ENCODE data around the gene LIPC. TPM values are rescaled to one million over a fixed set of nuclear protein-coding genes. Genes with fewer than 3 reads are reported as not detected.

The LIPC gene
- total RNA-seq (1 to 10 TPM in 1 of 5 donors, under 1 TPM in 1, not detected in 3; 0.58 to 7.5 TPM), polyA plus RNA-seq (under 1 TPM in 2 of 3 donors, not detected in 1; 0.23 to 0.93 TPM)
- long read RNA-seq, donor 1, result 0 reads
- long read RNA-seq, donor 2, partial matches to known transcripts, result 0 of 1 reads
- long read RNA-seq, donor 2, other reads (novel, unspliced or antisense), result 0 of 1 reads
- long read RNA-seq, donor 3, result 0 reads
- long read RNA-seq, donor 4, result 0 reads
- long read RNA-seq, donor 5, result 0 reads
- long read RNA-seq, donor 6, result 0 reads
- long read RNA-seq, donor 7, result 0 reads
- long read RNA-seq, donor 8, result 0 reads
- long read RNA-seq, donor 9, result 0 reads
- long read RNA-seq, donor 10, result 0 reads

- no peak within 1 kb of the TSS for H3K4me3 ChIP-seq
- TF ChIP-seq EP300 (IDR thresholded peaks at IDR 0.05) (no peak), POLR2A (IDR thresholded peaks at IDR 0.05) (no peak), POLR2AphosphoS5 (IDR thresholded peaks at IDR 0.05) (no peak), CTCF (IDR thresholded peaks at IDR 0.05) (no peak)
- H3K9me3 ChIP-seq, result no peaks in the 10 kb centered on the region
- no peaks in the 10 kb centered on the region for H3K36me3 ChIP-seq
- H3K27me3 ChIP-seq, result no peaks in the 10 kb centered on the region
- no peak for DNase-seq
- H3K4me1 ChIP-seq, result no peaks in the 10 kb centered on the region
- 54 to 66% (median 65%) methylated on average over 10 of the region's 10 CpGs for WGBS, 5 donors
- no peak within 1 kb of the TSS for H3K27ac ChIP-seq
- intact Hi-C loops (cut with DNase I; ENCODE audit: low total_unique reads), result no loop called here
These were observed at the start of gene LIPC for GRCh38 chr15:58431221-58432149. Gene LIPC (plus strand): TSS chr15:58431991. CDS start chr15:58432033, 42 bp downstream.

DNA sequence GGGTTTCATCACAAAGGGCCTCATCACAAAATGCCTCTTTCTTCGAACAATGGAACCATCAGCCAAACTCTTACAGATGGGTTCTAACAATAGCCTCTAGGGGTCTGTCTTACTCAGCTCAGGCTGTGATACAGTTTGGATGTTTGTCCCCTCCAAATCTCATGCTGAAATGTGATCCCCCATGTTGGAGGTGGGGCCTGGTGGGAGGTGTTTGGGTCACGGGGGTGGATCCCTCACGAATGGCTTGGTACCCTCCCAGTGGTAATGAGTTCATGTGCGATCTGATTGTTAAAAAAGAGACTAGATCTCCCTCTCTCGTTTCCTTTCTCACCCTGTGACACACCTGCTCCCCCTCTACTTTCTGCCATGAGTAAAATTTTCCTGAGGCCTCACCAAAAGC lies 47.9 kb upstream of the LIPC start:
- Histone ChIP-seq H3K27ac (no peak overlapping the region), H3K4me3 (no peak overlapping the region), H3K36me3 (no peaks in the 10 kb centered on the region), H3K9me3 (no peaks in the 10 kb centered on the region), H3K4me1 (no peaks in the 10 kb centered on the region), H3K27me3 (no peaks in the 10 kb centered on the region)
- DNase-seq, result no peak
- 73 to 89% (median 85%) methylated on average over 5 of the region's 5 CpGs for WGBS, 5 donors
- intact Hi-C loops (cut with DNase I; ENCODE audit: low total_unique reads), result no loop called here
- TF ChIP-seq CTCF (IDR thresholded peaks at IDR 0.05) (no peak), EP300 (IDR thresholded peaks at IDR 0.05) (no peak), POLR2A (IDR thresholded peaks at IDR 0.05) (no peak), POLR2AphosphoS5 (IDR thresholded peaks at IDR 0.05) (no peak)

GRCh38 chr15:58384667-58385066 lies 47.1 kb upstream of the LIPC start:
- Histone ChIP-seq H3K4me3 (no peak overlapping the region), H3K27ac (no peak overlapping the region), H3K36me3 (no peaks in the 10 kb centered on the region), H3K27me3 (no peaks in the 10 kb centered on the region), H3K9me3 (no peaks in the 10 kb centered on the region), H3K4me1 (no peaks in the 10 kb centered on the region)
- no peak for DNase-seq
- TF ChIP-seq CTCF (IDR thresholded peaks at IDR 0.05) (no peak), POLR2AphosphoS5 (IDR thresholded peaks at IDR 0.05) (no peak), POLR2A (IDR thresholded peaks at IDR 0.05) (no peak)
- WGBS, 5 donors, result 63 to 79% (median 67%) methylated on average over 6 of the region's 6 CpGs
- intact Hi-C loops (cut with DNase I; ENCODE audit: low total_unique reads), result no loop called here

DNA sequence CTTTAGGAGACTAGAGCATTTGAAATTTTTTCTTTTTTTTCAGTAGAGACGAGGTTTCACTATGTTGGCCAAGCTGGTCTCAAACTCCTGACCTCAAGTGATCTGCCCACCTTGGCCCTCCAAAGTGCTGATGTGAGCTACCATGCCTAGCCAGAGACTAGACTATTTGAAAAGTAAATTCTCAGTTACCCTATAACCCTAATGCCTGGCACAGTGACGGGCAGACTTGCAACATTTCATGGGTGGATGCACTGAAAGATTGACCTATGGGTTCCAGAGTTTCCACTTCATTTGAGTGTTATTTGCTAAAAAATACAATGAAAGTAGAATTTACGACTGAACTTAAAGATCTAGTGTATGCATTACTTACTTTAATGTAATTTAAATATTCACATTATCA lies 45.7 kb upstream of the LIPC start:
- 87 to 96% (median 92%) methylated on average over 3 of the region's 3 CpGs for WGBS, 5 donors

More for the DNA sequence above, 45.7 kb upstream of the LIPC start:
- TF ChIP-seq POLR2AphosphoS5 (IDR thresholded peaks at IDR 0.05), result no peak
- TF ChIP-seq CTCF (IDR thresholded peaks at IDR 0.05), result no peak
- no peak for TF ChIP-seq EP300 (IDR thresholded peaks at IDR 0.05)
- no peak for DNase-seq
- intact Hi-C loops (cut with DNase I; ENCODE audit: low total_unique reads), result no loop called here
- H3K4me1 ChIP-seq, result no peaks in the 10 kb centered on the region
- no peak overlapping the region for H3K4me3 ChIP-seq
- no peaks in the 10 kb centered on the region for H3K36me3 ChIP-seq
- H3K27me3 ChIP-seq, result no peaks in the 10 kb centered on the region
- no peak overlapping the region for H3K27ac ChIP-seq
- H3K9me3 ChIP-seq, result no peaks in the 10 kb centered on the region

Measured in stomach (tissue), 19 donors.